Measurements from ENCODE around the gene TMPRSS3. TPM values are rescaled to one million over a fixed set of nuclear protein-coding genes. Genes with fewer than 3 reads are reported as not detected.

The TMPRSS3 gene
- polyA plus RNA-seq, 2 of the 4 experiments (the other 2 are of a cell fraction): 0.10 to 0.12 TPM

GRCh38 chr21:42330380-42331371 lies 65.2 kb downstream of the TMPRSS3 start (continued):
- TF ChIP-seq ZFP36 (IDR thresholded peaks at IDR 0.05; ENCODE audit: borderline replicate concordance, partially characterized antibody): no peak

DNA sequence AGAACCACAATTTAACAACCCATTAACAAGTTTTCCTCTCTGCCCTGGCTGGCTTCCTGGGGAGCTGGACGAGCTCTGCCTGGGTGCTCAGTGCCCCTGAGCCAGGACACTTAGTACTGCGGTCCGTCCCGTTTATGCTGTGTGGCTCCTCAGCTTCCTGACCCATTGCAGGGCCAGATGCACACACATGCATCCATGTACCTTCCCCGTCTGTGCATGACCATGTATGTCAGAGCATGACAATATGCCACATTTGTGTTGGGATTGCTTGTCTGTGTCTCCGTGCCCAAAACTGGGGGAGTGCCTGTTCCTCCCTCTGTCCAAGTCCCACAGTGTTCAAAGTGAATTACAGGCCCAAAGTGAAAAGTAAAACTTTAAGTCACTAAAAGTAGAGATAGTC lies 71.0 kb downstream of the TMPRSS3 start:
- ChIA-PET CTCF (interaction anchor here (0.6 to 2.4 kb wide), 3 partner anchors 13 to 472 kb away, joined by 3 to 9 read pairs (median 7); no protein-coding TSS in a partner anchor), POLR2A (no interaction called here)
- TF ChIP-seq ZSCAN20 (CRISPR knock-in tag; IDR thresholded peaks at IDR 0.05) (no peak), USF2 (IDR thresholded peaks at IDR 0.05) (no peak), POLR2AphosphoS2 (conservative IDR thresholded peaks at IDR 0.05; ENCODE audit: low read length) (no peak), KDM5A (IDR thresholded peaks at IDR 0.05) (no peak), PBX3 (IDR thresholded peaks at IDR 0.05) (no peak), FOSB (CRISPR knock-in tag; IDR thresholded peaks at IDR 0.05) (no peak), RCOR1 (IDR thresholded peaks at IDR 0.05; ENCODE audit: low read depth, low read length) (no peak), ESRRA (IDR thresholded peaks at IDR 0.05; ENCODE audit: borderline replicate concordance, low read length) (no peak), RFX5 (IDR thresholded peaks at IDR 0.05) (no peak), SMC3 (IDR thresholded peaks at IDR 0.05) (no peak), CHD4 (IDR thresholded peaks at IDR 0.05; ENCODE audit: borderline replicate concordance) (no peak), MAX (IDR thresholded peaks at IDR 0.05) (no peak)
- TF ChIP-seq, protein P1, sequence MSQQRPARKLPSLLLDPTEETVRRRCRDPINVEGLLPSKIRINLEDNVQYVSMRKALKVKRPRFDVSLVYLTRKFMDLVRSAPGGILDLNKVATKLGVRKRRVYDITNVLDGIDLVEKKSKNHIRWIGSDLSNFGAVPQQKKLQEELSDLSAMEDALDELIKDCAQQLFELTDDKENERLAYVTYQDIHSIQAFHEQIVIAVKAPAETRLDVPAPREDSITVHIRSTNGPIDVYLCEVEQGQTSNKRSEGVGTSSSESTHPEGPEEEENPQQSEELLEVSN (IDR thresholded peaks at IDR 0.05; ENCODE audit: borderline replicate concordance, low read depth): no peak
- no peak for DNase-seq (ENCODE audit: low read depth in 1 of 2, low spot score in 1 of 2)
- Histone ChIP-seq H3K4me3 (no peak overlapping the region), H3K4me1 (no peaks in the 10 kb centered on the region), H3K27ac (no peak overlapping the region), H3K4me2 (no peak overlapping the region), H3K9me3 (no peaks in the 10 kb centered on the region)
- 56% methylated on average over 5 of the region's 6 CpGs for WGBS (ENCODE audit: missing lambda C conversion rate)
- ATAC-seq: no peak
- FAIRE-seq: no peak

Small RNAs within 50 kb of the gene (small RNA-seq; reads per million reads assigned to genes)
- 0 reads per million in 6 experiments for gene RNU6-1149P

Other genes starting within 250 kb of the TMPRSS3 start
- gene ABCG1, start 176.9 kb downstream of the TMPRSS3 start, polyA plus RNA-seq (2011; rRNA removed): 5.1 and 6.8 TPM in 2 replicates
- gene ABCG1, start 176.9 kb downstream of the TMPRSS3 start, polyA plus RNA-seq (2017; fragmentation: RNase III; extraction: RNeasy Plus Mini Kit Qiagen cat#74134 plus additional on column Dnase treatment): 0.51 to 2.6 TPM (median 2.3 TPM) in 3 replicates
- 0.33 and 0.43 TPM in 2 replicates for gene TFF3, start 80.6 kb downstream of the TMPRSS3 start, polyA plus RNA-seq (2011; rRNA removed)
- not detected in 3 replicates for gene TFF3, start 80.6 kb downstream of the TMPRSS3 start, polyA plus RNA-seq (2017; fragmentation: RNase III; extraction: RNeasy Plus Mini Kit Qiagen cat#74134 plus additional on column Dnase treatment)
- not detected in 2 replicates for gene TFF2, start 45.1 kb downstream of the TMPRSS3 start, polyA plus RNA-seq (2011; rRNA removed)
- gene TFF2, start 45.1 kb downstream of the TMPRSS3 start, polyA plus RNA-seq (2017; fragmentation: RNase III; extraction: RNeasy Plus Mini Kit Qiagen cat#74134 plus additional on column Dnase treatment): not detected in 3 replicates
- gene TFF1, start 29.5 kb downstream of the TMPRSS3 start, polyA plus RNA-seq (2011; rRNA removed): 5.8 and 12.8 TPM in 2 replicates
- gene TFF1, start 29.5 kb downstream of the TMPRSS3 start, polyA plus RNA-seq (2017; fragmentation: RNase III; extraction: RNeasy Plus Mini Kit Qiagen cat#74134 plus additional on column Dnase treatment): 0.64 to 1.4 TPM (median 1.0 TPM) in 3 replicates
- not detected in 2 replicates for gene UBASH3A, start 7.8 kb upstream of the TMPRSS3 start, polyA plus RNA-seq (2011; rRNA removed)
- gene UBASH3A, start 7.8 kb upstream of the TMPRSS3 start, polyA plus RNA-seq (2017; fragmentation: RNase III; extraction: RNeasy Plus Mini Kit Qiagen cat#74134 plus additional on column Dnase treatment): not detected in 3 replicates
- 0.58 and 0.71 TPM in 2 replicates for gene RSPH1, start 100.2 kb upstream of the TMPRSS3 start, polyA plus RNA-seq (2011; rRNA removed)
- 0.66 to 0.87 TPM (median 0.85 TPM) in 3 replicates for gene RSPH1, start 100.2 kb upstream of the TMPRSS3 start, polyA plus RNA-seq (2017; fragmentation: RNase III; extraction: RNeasy Plus Mini Kit Qiagen cat#74134 plus additional on column Dnase treatment)
- 1.9 and 2.1 TPM in 2 replicates for gene SLC37A1, start 117.8 kb upstream of the TMPRSS3 start, polyA plus RNA-seq (2011; rRNA removed)
- 1.9 to 2.3 TPM (median 2.1 TPM) in 3 replicates for gene SLC37A1, start 117.8 kb upstream of the TMPRSS3 start, polyA plus RNA-seq (2017; fragmentation: RNase III; extraction: RNeasy Plus Mini Kit Qiagen cat#74134 plus additional on column Dnase treatment)